GM06990 (cell line): ENCODE measurements around the gene C4orf50.

Experiments used
- DNase-seq: peaks from one replicate; pipeline ENCODE4 v3.0.0-alpha.2; 2011; ENCODE audit not compliant: insufficient read length; ENCODE audit errors: extremely low read depth
- H3K27me3 ChIP-seq: replicated peaks from 2 replicates; pipeline ENCODE4 v1.6.0; 2011; ENCODE audit warnings: low read length; ENCODE audit not compliant: control insufficient read depth, insufficient read depth
- H3K36me3 ChIP-seq: 2 replicates; pipeline ENCODE4 v1.5.1; 2011; ENCODE audit warnings: low read length; ENCODE audit not compliant: control insufficient read depth, insufficient read depth
- H3K4me3 ChIP-seq: replicated peaks from 2 replicates; pipeline ENCODE4 v1.5.1; 2011; ENCODE audit warnings: low read depth, mild to moderate bottlenecking, control low read depth, low read length
- TF ChIP-seq, protein P1 (sequence below): IDR thresholded peaks from 2 replicates; pipeline ENCODE4 v1.5.1; 2011; ENCODE audit warnings: low read length, control low read depth, mild to moderate bottlenecking, inconsistent platforms; ENCODE audit not compliant: insufficient read depth, poor library complexity, severe bottlenecking

The C4orf50 gene

DNA sequence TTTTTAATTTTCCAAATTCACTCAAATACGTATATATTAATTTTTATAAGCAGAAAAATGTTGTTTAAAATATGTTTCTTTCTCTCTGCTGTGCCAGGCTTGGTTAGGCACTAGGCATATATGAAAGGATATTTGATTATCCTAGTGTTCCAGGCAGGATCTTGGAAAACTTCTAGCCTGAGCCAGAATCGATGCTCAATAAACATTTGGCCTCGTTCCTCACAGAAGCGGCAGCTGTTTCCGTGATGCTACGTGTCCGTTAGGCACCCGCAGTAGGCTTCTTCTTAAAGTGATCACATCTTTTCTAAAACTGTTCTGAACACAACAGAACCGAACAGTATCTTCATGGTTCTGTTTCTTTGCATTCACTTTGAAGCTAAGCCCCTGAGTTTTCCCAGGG is 75.3 kb downstream of the C4orf50 start:
- H3K4me3 ChIP-seq = no peak overlapping the region
- H3K36me3 ChIP-seq = no peaks in the 10 kb centered on the region
- TF ChIP-seq, protein P1, sequence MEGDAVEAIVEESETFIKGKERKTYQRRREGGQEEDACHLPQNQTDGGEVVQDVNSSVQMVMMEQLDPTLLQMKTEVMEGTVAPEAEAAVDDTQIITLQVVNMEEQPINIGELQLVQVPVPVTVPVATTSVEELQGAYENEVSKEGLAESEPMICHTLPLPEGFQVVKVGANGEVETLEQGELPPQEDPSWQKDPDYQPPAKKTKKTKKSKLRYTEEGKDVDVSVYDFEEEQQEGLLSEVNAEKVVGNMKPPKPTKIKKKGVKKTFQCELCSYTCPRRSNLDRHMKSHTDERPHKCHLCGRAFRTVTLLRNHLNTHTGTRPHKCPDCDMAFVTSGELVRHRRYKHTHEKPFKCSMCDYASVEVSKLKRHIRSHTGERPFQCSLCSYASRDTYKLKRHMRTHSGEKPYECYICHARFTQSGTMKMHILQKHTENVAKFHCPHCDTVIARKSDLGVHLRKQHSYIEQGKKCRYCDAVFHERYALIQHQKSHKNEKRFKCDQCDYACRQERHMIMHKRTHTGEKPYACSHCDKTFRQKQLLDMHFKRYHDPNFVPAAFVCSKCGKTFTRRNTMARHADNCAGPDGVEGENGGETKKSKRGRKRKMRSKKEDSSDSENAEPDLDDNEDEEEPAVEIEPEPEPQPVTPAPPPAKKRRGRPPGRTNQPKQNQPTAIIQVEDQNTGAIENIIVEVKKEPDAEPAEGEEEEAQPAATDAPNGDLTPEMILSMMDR = no peak
- no peaks in the 10 kb centered on the region; the same call in 1 of the 2 replicates for H3K27me3 ChIP-seq
- no peak for DNase-seq

DNA sequence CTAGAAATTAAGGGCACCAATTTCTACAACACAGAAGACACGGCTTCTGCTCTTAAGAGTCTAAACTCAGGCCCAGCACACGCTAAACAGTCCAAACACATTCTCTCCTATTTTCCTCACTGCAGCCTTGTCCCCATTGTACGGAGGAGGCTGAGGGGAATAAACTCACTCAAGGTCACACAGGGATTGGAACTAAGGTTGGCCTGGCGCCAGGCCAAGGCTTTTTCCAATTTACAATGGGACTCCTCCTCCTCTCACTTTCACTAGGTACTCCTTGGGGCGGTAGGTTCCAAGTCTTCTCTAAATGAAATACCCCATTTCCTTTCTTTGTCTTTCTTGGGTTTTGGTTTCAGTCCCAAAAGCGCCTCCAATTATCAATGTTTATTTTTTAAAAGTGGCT is 76.6 kb downstream of the C4orf50 start:
- Histone ChIP-seq H3K4me3 (no peak overlapping the region), H3K36me3 (no peaks in the 10 kb centered on the region), H3K27me3 (no peaks in the 10 kb centered on the region; the same call in 1 of the 2 replicates)
- TF ChIP-seq, protein P1 = no peak
- DNase-seq = no peak

DNA sequence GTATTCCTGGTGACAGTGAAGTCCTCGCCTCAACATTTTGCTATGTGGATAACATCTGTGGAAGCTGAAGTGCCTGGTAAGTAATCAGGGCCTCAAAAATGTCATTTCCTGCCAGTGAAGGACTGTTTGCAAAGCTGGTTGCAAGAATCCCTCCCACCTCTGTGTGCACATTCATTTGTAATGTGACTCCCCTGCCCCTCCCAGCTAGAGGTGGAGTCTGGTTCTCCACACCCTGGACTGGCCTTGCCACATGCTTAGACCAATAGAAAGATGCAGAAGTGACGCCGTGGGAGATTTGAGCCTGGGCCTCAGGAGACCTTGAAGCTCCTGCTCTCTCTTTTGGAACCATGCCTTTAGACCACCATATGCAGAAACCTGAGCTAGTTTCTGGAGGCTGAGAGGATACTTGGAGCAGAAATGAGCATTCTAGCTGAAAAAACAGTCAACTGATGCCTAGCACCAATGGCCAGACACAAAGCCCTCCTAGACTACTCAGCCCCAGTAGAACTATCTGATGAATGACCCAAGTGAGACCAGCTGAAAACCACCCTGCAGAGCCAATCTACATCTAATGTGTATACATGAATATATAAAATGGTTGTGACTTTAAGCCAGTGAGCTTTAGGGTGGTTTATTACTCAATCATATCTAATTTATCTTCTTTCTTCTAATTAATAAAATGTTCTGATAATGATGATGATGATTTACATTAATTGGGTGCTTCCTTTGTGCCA is 77.6 kb downstream of the C4orf50 start:
- DNase-seq = no peak
- TF ChIP-seq, protein P1 = no peak

DNA sequence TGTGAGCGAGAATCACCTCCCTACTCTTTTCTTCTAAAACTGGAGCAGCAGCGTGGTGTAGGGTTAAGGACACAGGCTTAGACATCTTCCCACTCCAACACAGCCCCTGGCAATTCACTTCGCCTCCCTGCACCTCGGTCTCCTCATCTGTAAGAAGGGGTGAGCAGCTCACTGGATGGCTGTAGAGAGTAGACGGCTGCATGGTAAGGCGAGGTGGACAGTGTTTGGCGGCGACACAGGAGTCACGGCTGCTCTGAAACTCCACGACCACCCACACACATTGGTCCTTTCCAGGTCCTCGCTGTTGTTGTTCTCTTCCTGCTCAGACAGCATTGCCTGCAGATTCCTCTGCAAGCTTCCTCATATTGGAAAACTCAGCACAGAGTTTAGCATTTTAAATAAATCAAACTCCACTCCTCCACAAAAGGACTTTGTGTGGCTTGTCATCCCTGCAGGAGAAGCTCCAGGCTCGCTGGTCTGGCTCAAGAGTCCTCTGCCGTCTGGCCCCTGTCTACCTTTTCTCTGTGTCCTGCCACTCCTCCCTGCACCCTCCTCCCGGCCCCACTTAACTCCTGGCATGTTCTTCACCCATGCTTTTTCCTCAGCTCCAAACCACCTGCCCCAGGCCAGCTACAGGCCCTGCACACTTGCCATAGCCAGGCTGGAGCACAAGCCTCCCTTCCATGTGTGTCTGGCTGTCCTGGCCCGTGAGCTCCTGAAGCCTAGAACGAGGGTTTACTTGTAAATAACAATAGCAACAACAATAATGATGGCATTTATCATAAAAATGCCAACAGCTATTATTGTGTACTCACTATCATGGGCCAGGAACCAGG is 84.0 kb downstream of the C4orf50 start:
- TF ChIP-seq, protein P1 = no peak
- Histone ChIP-seq H3K27me3 (peaks cover 5% of the 10 kb centered on the region), H3K4me3 (no peak overlapping the region), H3K36me3 (no peaks in the 10 kb centered on the region)
- no peak for DNase-seq

More for the DNA sequence above, 77.6 kb downstream of the C4orf50 start:
- Histone ChIP-seq H3K4me3 (no peak overlapping the region), H3K27me3 (no peaks in the 10 kb centered on the region; the same call in 1 of the 2 replicates), H3K36me3 (no peaks in the 10 kb centered on the region)

DNA sequence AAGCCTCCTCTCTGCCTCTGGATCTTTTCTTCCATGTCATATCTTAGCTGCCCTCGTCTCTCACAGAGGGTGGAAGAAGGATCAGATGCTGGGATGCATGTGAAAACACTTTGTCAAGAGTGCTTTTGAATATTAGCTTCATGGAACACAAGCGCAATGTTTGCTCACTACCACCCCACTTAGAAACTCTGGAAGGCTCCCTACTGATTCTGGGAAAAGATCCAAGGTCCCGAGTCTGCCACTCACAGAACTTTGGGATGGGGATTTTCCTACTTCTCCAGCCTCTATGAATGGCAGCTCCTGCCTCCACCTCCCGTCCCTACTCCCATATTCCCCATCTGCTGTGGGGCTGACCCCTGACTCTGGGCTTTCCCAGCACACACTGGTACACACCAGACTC is 85.1 kb downstream of the C4orf50 start:
- Histone ChIP-seq H3K27me3 (peaks cover 5% of the 10 kb centered on the region), H3K4me3 (no peak overlapping the region), H3K36me3 (no peaks in the 10 kb centered on the region)
- TF ChIP-seq, protein P1 = no peak
- DNase-seq = no peak
